Skin of body (tissue), 2 donors: Measurements from ENCODE around the gene TUBB1. TPM values are rescaled to one million over a fixed set of nuclear protein-coding genes. Genes with fewer than 3 reads are reported as not detected.
"Not testable (repeated sequence)": the region's sequence is repeated elsewhere in the genome, so short reads cannot be mapped to it uniquely, and the experiment has no call there.

Experiments used
- DNase-seq: peaks from one replicate; lab custom pipeline; 2025; lab: John Stamatoyannopoulos, UW
- total RNA-seq: library from RNA; depleted of rRNA; stranded (reverse); fragments of >200 nt; gene quantifications from one replicate; pipeline ENCODE4 v1.2.3, GENCODE V29; 2014

Gene TUBB1
- 3.3 TPM for total RNA-seq

DNA sequence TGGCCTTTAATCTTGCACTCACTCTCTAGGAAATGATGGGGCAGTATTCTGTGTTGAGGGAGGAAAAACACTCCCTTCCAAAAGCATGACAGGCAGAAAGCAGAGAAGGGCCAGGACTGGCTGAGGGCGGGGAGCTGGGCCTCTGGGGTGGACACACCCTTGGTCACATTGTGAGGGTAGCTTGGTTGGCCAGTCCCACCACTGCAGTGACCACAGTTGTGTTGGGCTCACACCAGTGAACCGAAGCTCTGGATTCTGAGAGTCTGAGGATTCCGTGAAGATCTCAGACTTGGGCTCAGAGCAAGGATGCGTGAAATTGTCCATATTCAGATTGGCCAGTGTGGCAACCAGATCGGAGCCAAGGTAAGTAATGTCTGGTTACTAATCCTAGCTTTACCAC lies at the start of gene TUBB1:
Gene TUBB1 (plus strand): TSS at position 213 of the 400 bp plus-strand sequence. CDS start 94 bp downstream, at position 307.
- DNase-seq, result no peak

DNA sequence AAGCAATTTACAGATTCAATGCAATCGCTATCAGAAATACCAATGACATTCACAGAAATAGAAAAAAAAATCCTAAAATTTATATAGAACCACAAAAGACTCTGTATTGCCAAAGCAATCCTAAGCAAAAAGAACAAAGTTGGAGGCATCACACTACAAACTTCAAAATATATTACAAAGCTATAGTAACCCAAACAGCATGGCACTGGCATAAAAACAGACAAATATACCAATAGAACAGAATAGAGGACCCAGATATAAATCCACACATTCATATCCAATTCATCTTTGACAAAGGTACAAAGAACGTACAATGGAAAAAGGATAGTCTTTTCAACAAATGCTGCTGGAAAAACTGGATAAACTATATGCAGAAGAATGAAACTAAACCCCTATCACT lies 49.8 kb upstream of the TUBB1 start:
- no peak for DNase-seq

DNA sequence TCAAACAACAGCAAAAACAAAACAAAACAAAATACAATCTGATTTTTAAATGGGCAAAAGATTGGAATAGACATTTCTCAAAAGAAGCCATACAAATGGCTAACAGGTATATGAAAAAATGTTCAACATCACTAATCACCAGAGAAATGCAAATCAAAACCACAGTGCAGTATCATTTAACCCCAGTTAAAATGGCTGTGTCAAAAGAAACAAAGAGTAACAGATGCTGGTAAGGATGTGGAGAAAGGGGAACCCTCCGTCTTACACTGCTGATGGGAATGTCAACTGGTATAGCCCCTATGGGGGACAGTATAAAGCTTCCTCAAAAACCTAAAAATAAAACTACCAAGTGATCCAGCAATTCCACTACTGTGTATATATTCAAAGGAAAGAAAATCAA lies 49.1 kb upstream of the TUBB1 start:
- no peak for DNase-seq

DNA sequence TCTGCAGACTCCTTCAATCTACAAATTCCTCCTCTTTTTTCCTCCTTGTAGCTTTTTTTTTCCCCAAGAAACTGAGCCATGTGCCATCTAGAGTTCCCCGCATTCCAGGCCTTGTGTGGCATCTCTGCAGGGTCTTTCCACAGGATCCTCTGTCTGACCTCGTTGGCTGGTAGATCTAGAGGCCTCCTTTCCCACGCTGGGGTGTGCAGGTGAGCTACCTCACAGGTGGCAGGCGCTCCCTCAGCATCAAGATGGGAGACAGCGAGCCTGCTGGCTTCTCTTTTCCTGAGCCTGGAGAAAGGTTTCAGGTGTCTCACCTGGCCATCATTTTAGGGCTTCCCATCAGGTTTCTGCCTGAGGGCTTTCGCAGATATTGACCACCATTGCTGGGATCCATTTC lies 47.8 kb upstream of the TUBB1 start:
- DNase-seq, result no peak

DNA sequence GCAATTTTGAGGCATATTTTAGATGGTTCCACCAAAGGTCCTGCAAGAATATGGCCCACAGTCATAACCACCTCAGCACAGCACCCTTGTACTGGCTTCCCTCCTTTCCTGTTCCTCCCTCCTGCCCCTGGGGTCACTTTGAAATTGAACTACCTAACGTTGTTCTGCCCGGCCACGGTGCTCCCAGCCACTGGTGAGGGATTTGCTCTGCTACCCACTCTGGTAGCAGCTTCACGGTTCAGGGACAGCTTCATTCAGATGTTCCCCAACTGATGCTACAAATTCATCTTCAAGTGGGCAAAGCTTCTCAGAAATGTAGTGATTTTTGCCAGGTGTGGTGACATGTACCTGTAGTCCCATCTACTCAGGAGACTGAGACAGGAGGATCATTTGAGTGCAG lies 46.0 kb upstream of the TUBB1 start:
- DNase-seq, result no peak

DNA sequence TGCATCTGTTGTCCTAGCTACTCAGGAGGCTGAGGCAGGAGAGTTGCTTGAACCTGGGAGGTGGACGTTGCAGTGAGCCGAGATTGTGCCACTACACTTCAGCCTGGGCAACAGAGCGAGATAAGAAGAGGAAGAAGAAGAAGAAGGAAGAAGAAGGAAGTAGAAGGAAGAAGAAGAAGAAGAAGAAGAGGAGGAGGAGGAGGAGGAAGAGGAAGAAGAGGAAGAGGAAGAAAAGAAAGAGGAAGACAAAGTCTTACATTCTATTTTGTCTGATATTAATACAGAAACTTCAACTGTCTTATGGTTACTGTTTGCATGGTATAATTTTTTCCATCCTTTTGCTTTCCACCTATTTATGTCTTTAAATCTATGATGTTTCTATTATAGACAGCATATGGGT lies 45.4 kb upstream of the TUBB1 start:
- no peak for DNase-seq

DNA sequence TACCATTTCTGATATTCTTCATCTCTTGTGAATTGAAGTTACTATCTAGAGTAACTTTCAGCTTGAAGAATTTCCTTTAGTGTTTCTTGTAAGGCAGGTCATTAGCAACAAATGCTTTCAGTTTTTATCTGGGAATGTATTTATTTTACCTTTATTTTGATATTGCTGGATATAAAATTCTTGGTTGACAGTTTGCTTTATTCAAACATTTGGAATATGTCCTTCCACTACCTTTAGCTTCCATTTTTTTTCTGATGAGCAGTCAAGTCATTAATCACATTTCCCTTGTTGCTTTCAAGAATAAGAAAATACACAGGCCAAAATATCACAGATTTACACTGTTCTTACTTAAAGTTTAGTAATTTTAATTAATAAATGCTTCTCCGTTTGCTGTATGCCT lies 43.9 kb upstream of the TUBB1 start:
- no peak for DNase-seq

DNA sequence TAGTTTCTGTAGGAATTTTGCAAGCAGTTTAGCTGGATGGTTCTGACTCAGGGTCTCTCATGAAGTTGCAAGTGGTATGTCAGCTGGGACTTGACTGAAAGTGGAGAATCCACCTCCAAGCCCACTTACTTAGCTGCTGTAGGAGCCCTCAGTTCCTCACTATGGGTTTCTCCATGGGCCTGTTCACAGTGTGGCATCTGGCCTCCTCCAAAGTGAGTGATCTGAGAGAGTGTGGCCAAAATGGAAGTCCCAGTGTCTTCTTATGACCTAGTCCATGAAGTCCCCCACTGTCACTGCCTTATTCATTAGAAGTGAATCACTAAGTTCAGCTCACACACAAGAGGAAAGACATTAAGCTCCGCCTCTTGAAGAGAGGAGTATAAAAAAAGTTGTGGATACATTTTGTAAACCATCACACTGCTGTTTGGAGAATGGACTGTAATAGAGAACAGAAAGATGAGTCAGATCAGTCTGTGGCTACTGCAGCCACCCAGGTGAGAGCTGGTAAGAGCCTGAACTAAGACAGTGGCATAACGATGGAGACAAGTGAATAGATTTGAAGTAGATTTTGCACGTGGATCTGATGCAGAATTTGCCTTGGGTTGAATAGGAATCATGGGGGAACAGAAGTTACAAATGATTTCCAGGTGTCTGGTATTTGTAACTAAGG lies 43.0 kb upstream of the TUBB1 start:
- no peak for DNase-seq

DNA sequence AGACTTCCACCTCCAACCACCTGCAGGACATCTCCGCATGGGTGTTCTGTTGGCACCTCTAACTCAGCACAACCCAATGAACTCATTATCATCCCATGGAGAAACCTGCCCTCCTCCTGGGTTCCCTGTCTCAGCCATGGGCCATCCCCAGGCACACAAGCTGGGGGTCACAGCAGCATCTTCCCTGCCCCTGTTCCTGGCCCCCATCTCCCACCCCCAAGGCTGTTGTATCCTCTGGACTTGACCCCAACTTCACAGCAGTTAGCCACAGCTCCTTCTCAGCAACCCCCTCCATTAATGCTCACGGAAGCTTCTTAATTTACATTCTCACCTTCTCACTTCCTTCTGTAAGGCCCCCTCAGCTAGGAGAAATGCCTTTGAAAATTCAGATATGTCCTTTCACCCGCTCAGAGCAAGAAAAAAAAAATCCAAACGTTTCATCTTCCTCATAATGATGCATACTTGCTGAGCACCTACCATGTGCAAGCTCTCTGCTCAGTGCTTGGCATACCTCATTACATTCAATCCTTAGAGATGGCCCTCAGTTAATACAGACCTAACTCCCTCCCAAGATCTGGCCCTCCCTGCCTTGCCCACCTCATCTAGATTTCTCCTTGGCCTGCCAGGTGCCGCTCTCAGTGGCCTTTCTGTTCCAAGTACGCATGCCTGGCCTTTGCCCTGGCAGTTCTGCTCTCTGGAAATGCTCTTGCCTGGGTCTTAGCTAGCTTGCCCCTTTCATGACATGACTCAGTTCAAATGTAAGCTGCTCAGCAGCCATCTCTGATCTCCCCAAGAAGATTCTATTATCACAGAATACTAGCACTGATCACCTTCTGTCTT lies 40.7 kb upstream of the TUBB1 start:
- no peak for DNase-seq

- peak; percentile 74 for DNase-seq
Observed at GRCh38 chr20:58980711-58981627, 38.3 kb upstream of the TUBB1 start, which contains the start of gene NELFCD. Gene NELFCD (plus strand): TSS chr20:58981256. CDS start chr20:58981310, 54 bp downstream.

GRCh38 chr20:58981628-58982364 lies 37.4 kb upstream of the TUBB1 start:
- no peak for DNase-seq

GRCh38 chr20:58982406-58983114 lies 36.7 kb upstream of the TUBB1 start:
- no peak for DNase-seq

- not testable (repeated sequence) for DNase-seq
Observed at GRCh38 chr20:58983115-58983468, 36.1 kb upstream of the TUBB1 start.

- DNase-seq, result no peak
Observed at GRCh38 chr20:58984691-58985090, 34.5 kb upstream of the TUBB1 start.

DNA sequence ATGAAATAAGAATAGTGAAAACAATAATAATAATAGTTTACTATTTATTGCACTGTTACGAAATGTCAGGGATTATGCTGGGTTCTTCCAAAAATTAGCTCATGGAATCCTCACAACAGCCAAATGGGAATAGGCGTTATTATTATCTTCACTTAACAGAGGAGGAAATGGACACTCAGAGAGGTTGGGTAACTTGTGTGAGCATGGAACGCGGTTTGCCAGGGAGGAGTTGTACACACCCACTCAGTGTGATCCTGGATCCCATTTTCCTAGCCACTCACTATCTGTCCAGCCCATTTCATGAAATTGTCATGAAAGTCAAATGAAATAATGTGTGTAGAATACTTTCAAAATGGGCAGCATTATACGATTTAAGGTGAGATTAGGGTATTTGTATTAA lies 33.6 kb upstream of the TUBB1 start:
- no peak for DNase-seq

- DNase-seq, result no peak
Observed at GRCh38 chr20:58986286-58986967, 32.8 kb upstream of the TUBB1 start.

DNA sequence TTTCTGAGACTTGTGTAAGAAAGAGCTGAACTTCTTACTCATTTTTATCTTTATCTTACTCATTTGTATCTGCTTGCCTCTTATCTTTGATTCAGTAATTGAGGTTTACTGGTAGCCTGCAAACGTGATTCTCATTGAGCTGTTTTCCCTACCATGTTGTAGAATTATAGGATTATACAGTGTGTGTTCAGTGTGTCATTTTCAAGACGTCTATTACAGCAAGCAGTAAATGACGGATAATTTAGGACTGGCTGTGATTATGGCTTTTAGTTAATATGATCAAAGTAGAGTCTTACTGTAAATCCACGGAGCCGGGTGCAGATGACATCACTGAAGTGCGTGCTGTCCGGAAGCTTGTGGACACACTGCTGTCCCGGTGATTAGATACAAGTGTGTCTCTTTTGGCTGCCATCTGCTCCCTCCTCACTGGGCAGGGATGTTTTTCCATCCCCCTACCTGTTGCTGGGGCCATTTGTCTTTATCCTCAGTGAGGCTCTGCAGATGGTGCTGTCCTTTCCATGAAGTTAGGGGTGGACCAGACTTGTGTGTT lies 32.2 kb upstream of the TUBB1 start:
- no peak for DNase-seq

- no peak for DNase-seq
Observed at GRCh38 chr20:58987790-58988564, 31.3 kb upstream of the TUBB1 start.

- no peak for DNase-seq
Observed at GRCh38 chr20:58988565-58988882, 30.7 kb upstream of the TUBB1 start.
